Measurements from ENCODE around the gene GALNT18. TPM values are rescaled to one million over a fixed set of nuclear protein-coding genes. Genes with fewer than 3 reads are reported as not detected.

Gene GALNT18
- total and polyA plus RNA-seq, 2 experiments from 2014 or later: 4.3 to 10.8 TPM

DNA sequence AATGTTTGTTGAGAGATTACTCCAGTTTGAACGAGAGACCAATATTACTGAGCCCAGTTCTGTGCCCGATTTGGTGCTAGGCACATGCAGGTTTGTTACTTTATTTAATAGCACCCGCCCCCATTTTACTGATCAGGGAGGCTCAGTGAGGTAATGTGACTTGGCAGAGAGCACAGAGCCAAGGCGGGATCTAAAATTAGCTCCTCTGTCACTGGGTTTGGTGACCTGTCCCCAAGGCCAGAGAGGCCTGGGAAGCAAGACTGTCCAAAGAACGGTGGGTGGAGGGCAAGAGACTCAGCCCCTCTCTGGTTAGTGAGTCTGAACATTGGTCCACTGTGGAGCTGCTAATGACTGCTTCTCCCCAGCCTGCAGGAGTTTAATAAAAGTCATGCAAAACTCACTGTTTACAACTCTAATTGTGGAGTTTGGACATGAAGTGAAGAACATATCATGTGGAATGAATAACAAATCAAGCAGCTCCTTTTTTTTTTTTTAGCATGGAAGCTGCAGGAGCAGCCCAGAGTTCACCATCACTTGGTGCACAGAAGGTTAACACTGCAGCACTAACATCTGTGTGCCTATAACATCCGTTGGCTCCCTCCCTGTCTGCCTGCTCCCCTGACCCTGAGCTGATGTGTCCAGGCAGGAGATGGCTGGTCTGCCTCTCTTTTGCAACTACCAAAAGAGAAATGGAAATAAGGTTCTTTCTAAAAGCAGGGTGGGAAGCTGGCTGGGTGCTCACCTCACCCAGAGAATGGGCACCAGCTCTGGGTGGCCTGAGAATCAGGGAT lies 307.7 kb downstream of the GALNT18 start (continued):
- TF ChIP-seq CTCF (conservative IDR thresholded peaks at IDR 0.05; ENCODE audit: low read depth in 2 of 2) (no peak), EZH2 (IDR thresholded peaks at IDR 0.05; ENCODE audit: low read depth, unreplicated experiment) (no peak), ZNF114 (CRISPR knock-in tag; IDR thresholded peaks at IDR 0.05) (no peak), JUNB (IDR thresholded peaks at IDR 0.05; ENCODE audit: unreplicated experiment) (no peak), ZNF331 (CRISPR knock-in tag; IDR thresholded peaks at IDR 0.05; ENCODE audit: low read depth) (no peak)
- TF ChIP-seq, protein P1, sequence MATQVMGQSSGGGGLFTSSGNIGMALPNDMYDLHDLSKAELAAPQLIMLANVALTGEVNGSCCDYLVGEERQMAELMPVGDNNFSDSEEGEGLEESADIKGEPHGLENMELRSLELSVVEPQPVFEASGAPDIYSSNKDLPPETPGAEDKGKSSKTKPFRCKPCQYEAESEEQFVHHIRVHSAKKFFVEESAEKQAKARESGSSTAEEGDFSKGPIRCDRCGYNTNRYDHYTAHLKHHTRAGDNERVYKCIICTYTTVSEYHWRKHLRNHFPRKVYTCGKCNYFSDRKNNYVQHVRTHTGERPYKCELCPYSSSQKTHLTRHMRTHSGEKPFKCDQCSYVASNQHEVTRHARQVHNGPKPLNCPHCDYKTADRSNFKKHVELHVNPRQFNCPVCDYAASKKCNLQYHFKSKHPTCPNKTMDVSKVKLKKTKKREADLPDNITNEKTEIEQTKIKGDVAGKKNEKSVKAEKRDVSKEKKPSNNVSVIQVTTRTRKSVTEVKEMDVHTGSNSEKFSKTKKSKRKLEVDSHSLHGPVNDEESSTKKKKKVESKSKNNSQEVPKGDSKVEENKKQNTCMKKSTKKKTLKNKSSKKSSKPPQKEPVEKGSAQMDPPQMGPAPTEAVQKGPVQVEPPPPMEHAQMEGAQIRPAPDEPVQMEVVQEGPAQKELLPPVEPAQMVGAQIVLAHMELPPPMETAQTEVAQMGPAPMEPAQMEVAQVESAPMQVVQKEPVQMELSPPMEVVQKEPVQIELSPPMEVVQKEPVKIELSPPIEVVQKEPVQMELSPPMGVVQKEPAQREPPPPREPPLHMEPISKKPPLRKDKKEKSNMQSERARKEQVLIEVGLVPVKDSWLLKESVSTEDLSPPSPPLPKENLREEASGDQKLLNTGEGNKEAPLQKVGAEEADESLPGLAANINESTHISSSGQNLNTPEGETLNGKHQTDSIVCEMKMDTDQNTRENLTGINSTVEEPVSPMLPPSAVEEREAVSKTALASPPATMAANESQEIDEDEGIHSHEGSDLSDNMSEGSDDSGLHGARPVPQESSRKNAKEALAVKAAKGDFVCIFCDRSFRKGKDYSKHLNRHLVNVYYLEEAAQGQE (IDR thresholded peaks at IDR 0.05; ENCODE audit: unreplicated experiment): no peak

DNA sequence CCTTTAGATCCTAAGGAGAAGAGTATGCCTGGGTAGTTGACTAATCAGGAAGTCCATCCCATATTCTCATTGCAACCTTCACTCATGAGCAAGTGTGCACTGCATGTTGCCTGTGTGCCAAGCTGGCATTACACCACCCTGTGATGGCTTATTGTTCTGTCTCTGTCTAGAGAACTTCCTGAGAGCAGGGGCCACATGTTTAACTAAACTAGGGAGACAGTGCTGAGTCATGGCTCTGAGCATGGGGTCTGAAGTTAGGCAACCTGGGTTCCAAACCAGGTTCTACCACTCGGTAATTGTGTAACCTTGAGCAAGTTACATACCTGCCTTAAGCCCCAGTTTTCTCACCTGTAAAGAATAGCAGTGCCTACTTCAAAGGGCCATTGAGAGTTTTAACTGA lies 308.4 kb downstream of the GALNT18 start:
- peaks cover 2% of the 10 kb centered on the region for H3K4me1 Mint-ChIP-seq
- H3K27me3 Mint-ChIP-seq (ENCODE audit: insufficient read depth, low read depth, poor library complexity): peaks cover 7% of the 10 kb centered on the region
- Histone ChIP-seq H3K79me2 (replicated peaks; ENCODE audit: insufficient read depth) (no peaks in the 10 kb centered on the region), H2AFZ (no peak overlapping the region), H3K4me3 (no peak overlapping the region), H4K20me1 (replicated peaks; ENCODE audit: insufficient read depth) (no peaks in the 10 kb centered on the region), H3K27ac (ENCODE audit: low read depth) (no peak overlapping the region), H3F3A (replicated peaks; ENCODE audit: low read depth) (no peaks in the 10 kb centered on the region), H3K9me2 (ENCODE audit: insufficient read depth) (peaks cover 10% of the 10 kb centered on the region; the same call in 1 of the 2 replicates), H3K4me2 (no peak overlapping the region), H3K27me3 (ENCODE audit: insufficient read depth) (no peaks in the 10 kb centered on the region), H3K36me3 (ENCODE audit: insufficient read depth) (no peaks in the 10 kb centered on the region), H3K4me1 (ENCODE audit: insufficient read depth) (no peaks in the 10 kb centered on the region)
- no peaks in the 10 kb centered on the region for H3K9me3 Mint-ChIP-seq
- H3K4me3 Mint-ChIP-seq: no peak overlapping the region
- DNase-seq (ENCODE audit: low spot score) (no peak), ATAC-seq (no peak)
- H3K36me3 Mint-ChIP-seq (ENCODE audit: low read depth): no peaks in the 10 kb centered on the region
- no peak overlapping the region for H3K27ac Mint-ChIP-seq
- TF ChIP-seq, protein P2, sequence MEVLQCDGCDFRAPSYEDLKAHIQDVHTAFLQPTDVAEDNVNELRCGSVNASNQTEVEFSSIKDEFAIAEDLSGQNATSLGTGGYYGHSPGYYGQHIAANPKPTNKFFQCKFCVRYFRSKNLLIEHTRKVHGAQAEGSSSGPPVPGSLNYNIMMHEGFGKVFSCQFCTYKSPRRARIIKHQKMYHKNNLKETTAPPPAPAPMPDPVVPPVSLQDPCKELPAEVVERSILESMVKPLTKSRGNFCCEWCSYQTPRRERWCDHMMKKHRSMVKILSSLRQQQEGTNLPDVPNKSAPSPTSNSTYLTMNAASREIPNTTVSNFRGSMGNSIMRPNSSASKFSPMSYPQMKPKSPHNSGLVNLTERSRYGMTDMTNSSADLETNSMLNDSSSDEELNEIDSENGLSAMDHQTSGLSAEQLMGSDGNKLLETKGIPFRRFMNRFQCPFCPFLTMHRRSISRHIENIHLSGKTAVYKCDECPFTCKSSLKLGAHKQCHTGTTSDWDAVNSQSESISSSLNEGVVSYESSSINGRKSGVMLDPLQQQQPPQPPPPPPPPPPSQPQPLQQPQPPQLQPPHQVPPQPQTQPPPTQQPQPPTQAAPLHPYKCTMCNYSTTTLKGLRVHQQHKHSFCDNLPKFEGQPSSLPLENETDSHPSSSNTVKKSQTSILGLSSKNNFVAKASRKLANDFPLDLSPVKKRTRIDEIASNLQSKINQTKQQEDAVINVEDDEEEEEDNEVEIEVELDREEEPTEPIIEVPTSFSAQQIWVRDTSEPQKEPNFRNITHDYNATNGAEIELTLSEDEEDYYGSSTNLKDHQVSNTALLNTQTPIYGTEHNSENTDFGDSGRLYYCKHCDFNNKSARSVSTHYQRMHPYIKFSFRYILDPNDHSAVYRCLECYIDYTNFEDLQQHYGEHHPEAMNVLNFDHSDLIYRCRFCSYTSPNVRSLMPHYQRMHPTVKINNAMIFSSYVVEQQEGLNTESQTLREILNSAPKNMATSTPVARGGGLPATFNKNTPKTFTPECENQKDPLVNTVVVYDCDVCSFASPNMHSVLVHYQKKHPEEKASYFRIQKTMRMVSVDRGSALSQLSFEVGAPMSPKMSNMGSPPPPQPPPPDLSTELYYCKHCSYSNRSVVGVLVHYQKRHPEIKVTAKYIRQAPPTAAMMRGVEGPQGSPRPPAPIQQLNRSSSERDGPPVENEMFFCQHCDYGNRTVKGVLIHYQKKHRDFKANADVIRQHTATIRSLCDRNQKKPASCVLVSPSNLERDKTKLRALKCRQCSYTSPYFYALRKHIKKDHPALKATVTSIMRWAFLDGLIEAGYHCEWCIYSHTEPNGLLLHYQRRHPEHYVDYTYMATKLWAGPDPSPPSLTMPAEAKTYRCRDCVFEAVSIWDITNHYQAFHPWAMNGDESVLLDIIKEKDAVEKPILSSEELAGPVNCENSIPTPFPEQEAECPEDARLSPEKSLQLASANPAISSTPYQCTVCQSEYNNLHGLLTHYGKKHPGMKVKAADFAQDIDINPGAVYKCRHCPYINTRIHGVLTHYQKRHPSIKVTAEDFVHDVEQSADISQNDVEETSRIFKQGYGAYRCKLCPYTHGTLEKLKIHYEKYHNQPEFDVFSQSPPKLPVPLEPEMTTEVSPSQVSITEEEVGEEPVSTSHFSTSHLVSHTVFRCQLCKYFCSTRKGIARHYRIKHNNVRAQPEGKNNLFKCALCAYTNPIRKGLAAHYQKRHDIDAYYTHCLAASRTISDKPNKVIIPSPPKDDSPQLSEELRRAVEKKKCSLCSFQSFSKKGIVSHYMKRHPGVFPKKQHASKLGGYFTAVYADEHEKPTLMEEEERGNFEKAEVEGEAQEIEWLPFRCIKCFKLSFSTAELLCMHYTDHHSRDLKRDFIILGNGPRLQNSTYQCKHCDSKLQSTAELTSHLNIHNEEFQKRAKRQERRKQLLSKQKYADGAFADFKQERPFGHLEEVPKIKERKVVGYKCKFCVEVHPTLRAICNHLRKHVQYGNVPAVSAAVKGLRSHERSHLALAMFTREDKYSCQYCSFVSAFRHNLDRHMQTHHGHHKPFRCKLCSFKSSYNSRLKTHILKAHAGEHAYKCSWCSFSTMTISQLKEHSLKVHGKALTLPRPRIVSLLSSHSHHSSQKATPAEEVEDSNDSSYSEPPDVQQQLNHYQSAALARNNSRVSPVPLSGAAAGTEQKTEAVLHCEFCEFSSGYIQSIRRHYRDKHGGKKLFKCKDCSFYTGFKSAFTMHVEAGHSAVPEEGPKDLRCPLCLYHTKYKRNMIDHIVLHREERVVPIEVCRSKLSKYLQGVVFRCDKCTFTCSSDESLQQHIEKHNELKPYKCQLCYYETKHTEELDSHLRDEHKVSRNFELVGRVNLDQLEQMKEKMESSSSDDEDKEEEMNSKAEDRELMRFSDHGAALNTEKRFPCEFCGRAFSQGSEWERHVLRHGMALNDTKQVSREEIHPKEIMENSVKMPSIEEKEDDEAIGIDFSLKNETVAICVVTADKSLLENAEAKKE (CRISPR knock-in tag; IDR thresholded peaks at IDR 0.05): no peak
- no peak for TF ChIP-seq EZH2phosphoT487 (IDR thresholded peaks at IDR 0.05; ENCODE audit: unreplicated experiment)
- no peak for TF ChIP-seq ZNF331 (CRISPR knock-in tag; IDR thresholded peaks at IDR 0.05; ENCODE audit: low read depth)
- TF ChIP-seq JUNB (IDR thresholded peaks at IDR 0.05; ENCODE audit: unreplicated experiment): no peak
- TF ChIP-seq NANOG (IDR thresholded peaks at IDR 0.05; ENCODE audit: borderline replicate concordance): no peak
